ENCODE measurements around the gene AMY1C.
"Not testable (repeated sequence)": the region's sequence is repeated elsewhere in the genome, so short reads cannot be mapped to it uniquely, and the experiment has no call there.

GRCh38 chr1:103748273-103748672 lies 1.4 kb upstream of the AMY1C start:
- TF ChIP-seq CTCF, POLR2A (IDR thresholded peaks at IDR 0.05): not testable (repeated sequence)

Data from esophagus squamous epithelium (tissue), 4 donors.